ENCODE measurements around the gene MPHOSPH9. TPM values are rescaled to one million over a fixed set of nuclear protein-coding genes. Genes with fewer than 3 reads are reported as not detected.

Gene MPHOSPH9
- total RNA-seq, 1 experiment from 2014 or later, result 44.9 TPM

DNA sequence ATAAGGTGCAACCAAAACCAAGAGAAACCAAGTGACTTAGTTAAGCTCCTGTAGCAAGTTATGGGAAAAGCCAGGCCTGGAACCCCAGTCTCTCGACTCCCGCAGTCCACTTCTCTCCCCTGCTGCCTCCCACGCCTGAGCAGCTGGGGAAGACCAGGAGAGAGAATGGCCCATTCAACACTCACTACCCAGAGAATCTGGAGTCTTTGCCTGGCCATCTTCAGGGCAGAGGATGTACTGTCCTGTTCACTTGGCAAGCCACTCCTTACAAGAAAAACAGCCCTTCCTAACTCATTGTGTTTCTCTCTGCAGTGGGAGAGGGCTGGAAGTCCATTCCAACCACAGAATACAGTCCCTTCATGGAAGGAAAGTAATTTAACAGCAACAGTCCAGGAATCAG, 83.9 kb downstream of the MPHOSPH9 start:
- no peak for DNase-seq (ENCODE audit: low read depth, low spot score)
- peaks cover 29% of the 10 kb centered on the region for H3K79me2 ChIP-seq (ENCODE audit: insufficient read depth, low read length)
- peaks cover 8 to 27% of the 10 kb centered on the region in 2 experiments; a peak in 3 of 4 replicates for H3K4me1 ChIP-seq (ENCODE audit: control insufficient read depth in 1 of 2, insufficient read depth in 2 of 2, low read length in 2 of 2)
- BruUV-seq (replicated peaks), result no TSS peak
- TF ChIP-seq, protein P1, sequence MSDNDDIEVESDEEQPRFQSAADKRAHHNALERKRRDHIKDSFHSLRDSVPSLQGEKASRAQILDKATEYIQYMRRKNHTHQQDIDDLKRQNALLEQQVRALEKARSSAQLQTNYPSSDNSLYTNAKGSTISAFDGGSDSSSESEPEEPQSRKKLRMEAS (IDR thresholded peaks at IDR 0.05), result no peak
- TF ChIP-seq ZNF274 (IDR thresholded peaks at IDR 0.05; ENCODE audit: low read depth, low read length), result no peak
- TF ChIP-seq SRF (IDR thresholded peaks at IDR 0.05; ENCODE audit: low read depth), result no peak
- TF ChIP-seq YY1 (IDR thresholded peaks at IDR 0.05; ENCODE audit: extremely low read depth, insufficient replicate concordance, low read depth, low read length), result no peak
- no peak for TF ChIP-seq FOSL1 (IDR thresholded peaks at IDR 0.05; ENCODE audit: low read depth)
- TF ChIP-seq, protein P2, sequence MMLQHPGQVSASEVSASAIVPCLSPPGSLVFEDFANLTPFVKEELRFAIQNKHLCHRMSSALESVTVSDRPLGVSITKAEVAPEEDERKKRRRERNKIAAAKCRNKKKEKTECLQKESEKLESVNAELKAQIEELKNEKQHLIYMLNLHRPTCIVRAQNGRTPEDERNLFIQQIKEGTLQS (IDR thresholded peaks at IDR 0.05), result no peak
- TF ChIP-seq POLR2A (IDR thresholded peaks at IDR 0.05; ENCODE audit: borderline replicate concordance, extremely low read depth, insufficient read depth, insufficient read length), result no peak
- TF ChIP-seq CBX3 (IDR thresholded peaks at IDR 0.05; ENCODE audit: low read depth), result no peak
- no peak for TF ChIP-seq EGR1 (IDR thresholded peaks at IDR 0.05; ENCODE audit: low read depth)
- no peak for TF ChIP-seq POLR2AphosphoS5 (IDR thresholded peaks at IDR 0.05; ENCODE audit: low read depth, low read length)
- TF ChIP-seq RAD21 (IDR thresholded peaks at IDR 0.05; ENCODE audit: low read depth), result no peak
- no peak for TF ChIP-seq EZH2phosphoT487 (IDR thresholded peaks at IDR 0.05; ENCODE audit: borderline replicate concordance)
- no peak for TF ChIP-seq ELF1 (IDR thresholded peaks at IDR 0.05; ENCODE audit: borderline replicate concordance, low read depth)
- no peak for TF ChIP-seq JUND (IDR thresholded peaks at IDR 0.05)
- no peak overlapping the region for H3K9ac ChIP-seq (ENCODE audit: low read length)
- H3K4me2 ChIP-seq (ENCODE audit: low read length), result peak overlapping the region; percentile 84; the same call in 1 of the 2 replicates
- RAD21 ChIA-PET (ENCODE audit: low non-redundant PET in 1 of 2, low total read pairs in 2 of 2, uncharacterized antibody in 2 of 2, unreplicated experiment in 2 of 2), result no interaction called here
- no peak overlapping the region for H3K4me3 ChIP-seq (replicated peaks in 1 of 2; ENCODE audit: low read depth in 1 of 2, low read length in 2 of 2)
- no peak overlapping the region for H2AFZ ChIP-seq (ENCODE audit: low read depth, low read length, poor library complexity, severe bottlenecking)
- CTCF ChIA-PET, result no interaction called here
- POLR2A ChIA-PET, result no interaction called here
- H3K27ac ChIP-seq (ENCODE audit: low read depth, low read length), result no peak overlapping the region
- ATAC-seq, result no peak
- intact Hi-C loops (cut with micrococcal nuclease), result loop anchor here (5.0 to 10.0 kb wide), 2 partner anchors 107 to 174 kb away; partner anchors contain the start of gene OGFOD2
- no peaks in the 10 kb centered on the region for H3K27me3 ChIP-seq (ENCODE audit: insufficient read depth, low read length)
- no peaks in the 10 kb centered on the region for H3K9me2 ChIP-seq (ENCODE audit: insufficient read depth)
- H3K36me3 ChIP-seq (ENCODE audit: control insufficient read depth in 1 of 2, insufficient read depth in 2 of 2, low read length in 2 of 2), result no peaks in the 10 kb centered on the region
- H3K9me3 ChIP-seq (ENCODE audit: control insufficient read depth in 1 of 2, insufficient read depth in 1 of 2, low read depth in 1 of 2, low read length in 2 of 2), result no peaks in the 10 kb centered on the region
- no peaks in the 10 kb centered on the region for H4K20me1 ChIP-seq (ENCODE audit: insufficient read depth)

Data from HCT116 (cell line).